ENCODE measurements around the gene GAS6.
"Not testable (repeated sequence)": the region's sequence is repeated elsewhere in the genome, so short reads cannot be mapped to it uniquely, and the experiment has no call there.

The GAS6 gene

DNA sequence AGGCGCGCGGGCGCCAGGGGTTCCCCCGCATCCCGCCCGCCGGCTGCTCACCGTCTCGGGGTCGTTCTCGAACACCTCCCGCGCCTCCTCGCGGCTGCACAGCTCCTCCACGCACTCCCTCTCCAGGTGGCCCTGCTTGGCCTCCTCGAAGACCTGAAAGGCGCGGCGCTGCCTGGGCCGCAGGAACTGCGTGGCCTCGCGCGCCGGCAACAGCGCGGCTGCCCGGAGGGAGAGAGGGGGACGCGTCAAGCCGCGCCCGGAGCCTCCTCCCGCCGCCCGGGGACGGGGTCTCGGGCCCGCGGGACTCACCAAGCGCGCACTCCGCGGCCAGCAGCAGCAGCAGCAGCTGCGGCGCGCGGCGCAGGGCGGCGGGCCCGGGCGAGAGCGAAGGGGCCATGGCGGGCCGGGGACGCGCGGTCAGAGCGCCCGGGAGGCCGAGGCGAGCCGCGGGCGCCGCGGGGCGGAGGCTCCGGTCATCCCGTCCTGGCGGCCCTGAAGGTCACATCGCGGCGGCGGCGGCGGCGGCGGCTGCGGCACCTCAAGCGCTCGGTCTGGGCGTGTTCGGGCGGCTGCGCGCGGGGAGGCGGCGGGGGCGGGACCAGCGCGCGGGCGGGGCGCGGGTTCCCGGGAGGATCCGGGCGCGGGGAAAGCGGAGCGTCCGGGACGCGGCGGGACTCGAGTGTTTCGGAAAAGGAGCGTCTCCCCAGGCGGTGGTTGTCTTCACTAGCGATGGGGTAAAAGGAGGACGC, at the start of gene GAS6:
Gene GAS6, minus strand, starts transcription at position 553 of the 749 bp plus-strand sequence. Its CDS starts 156 bp downstream, at position 397.
- peak in 39 of 42 donors; percentile 37 to 83 (median 68) for DNase-seq
- intact Hi-C loops (cut with DNase I) = no loop called here

DNA sequence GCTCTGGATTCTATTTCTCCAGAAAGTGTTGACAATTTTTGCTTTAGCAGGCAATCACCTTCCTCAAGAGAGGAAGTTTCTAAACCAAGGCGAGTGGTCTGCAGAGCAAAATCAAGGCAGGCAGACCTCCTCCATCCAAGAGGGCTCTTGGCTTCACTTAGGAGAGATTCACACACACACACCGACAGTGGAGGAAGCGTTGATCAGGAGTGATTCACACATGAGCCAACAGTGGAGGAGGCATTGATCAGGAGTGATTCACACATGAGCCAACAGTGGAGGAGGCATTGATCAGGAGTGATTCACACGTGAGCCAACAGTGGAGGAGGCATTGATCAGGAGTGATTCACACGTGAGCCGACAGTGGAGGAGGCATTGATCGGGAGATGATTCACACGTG, 49.5 kb upstream of the GAS6 start:
- peak in 3 of 42 donors; percentile 6 to 33 (median 6) for DNase-seq
- intact Hi-C loops (cut with DNase I) = not testable (repeated sequence)

DNA sequence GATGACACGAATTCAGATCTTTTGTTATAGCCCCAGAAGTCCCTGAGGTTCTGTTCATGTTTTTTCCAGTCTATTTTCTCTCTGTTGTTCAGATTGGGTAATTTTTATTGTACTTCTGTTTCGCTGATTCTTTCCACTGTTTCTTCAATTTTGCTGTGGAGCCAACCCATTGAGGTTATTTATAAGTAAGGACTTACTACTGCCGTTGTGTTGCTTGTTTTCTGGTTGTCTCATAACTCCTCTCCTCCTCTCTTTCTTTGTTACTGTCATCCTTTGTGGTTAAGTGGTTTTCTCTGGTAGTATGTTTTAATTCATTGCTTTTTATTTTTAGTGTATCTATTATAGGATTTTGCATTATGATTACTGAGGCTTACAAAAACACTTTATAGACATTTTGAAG, 48.7 kb upstream of the GAS6 start:
- DNase-seq = no peak
- intact Hi-C loops (cut with DNase I) = no loop called here

DNA sequence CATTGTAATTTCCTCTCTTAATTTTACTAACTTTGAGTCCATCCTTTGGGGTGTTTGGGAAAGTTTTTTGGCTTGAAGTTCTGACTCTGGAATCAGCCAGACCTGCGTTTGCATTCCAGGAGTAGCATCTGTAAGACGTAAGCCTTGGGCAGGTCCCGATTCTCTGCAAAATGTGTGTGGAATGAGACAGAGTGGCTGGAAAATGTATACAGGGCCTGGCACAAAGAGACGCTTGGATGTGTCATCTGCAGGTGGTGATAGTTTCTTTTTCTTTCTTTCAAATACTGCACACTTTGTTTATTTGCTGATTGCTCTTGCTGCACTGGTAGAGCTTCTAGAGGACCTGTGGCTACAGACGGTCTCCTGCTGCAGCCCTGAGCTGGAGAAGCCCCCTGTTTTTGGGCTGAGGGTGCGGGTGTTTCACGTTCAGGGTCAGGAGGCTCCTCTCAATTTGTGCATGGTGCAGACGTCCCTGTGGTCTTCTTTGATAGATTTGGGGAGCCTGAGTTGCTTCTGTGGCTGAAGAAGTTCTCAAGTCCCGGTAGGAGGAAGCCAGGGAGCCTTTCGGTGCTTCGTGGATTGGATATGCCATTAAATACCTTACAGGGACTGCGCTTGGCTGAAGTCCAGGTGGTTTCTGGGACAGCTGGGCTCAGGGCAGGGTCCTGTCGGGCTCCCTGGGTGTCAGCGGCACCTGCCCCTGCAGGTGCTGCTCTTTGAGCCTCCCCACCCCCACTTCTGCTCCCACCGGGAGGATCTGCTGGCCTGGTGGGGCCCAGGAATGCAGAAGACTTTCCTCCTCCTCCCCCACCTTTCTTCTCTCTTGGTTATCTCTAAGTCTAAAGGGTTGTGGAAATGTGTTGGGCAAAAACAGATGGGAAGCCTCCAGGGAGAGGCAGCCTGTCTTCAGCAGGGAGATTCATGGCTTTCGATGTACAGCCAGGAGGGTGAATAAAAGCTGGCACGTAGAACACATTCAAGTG, 44.0 kb upstream of the GAS6 start:
- intact Hi-C loops (cut with DNase I) = loop anchor here (10.0 kb wide), 1 partner anchor 93 kb away; no protein-coding TSS in a partner anchor
- DNase-seq = peak in 2 of 42 donors; percentile 3 to 37

DNA sequence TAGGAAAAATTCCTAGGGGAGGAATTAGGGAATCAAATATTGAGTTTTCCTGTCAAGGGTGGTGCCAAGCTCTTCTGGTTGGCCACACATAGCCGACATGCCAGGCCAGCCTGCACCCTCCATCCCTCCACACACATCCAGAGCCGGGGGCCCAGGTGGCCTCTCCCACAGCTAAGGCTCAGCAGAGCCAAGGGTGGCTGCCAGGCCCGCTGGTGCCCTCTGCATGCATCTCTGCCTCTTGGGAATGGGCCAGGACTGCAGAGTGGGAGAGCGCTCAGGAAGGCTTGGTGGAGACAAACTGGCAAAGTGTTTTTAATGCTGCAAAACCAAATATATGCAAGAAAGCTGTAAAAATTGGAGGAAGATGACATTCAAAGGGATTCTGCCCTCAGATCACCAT, 42.7 kb upstream of the GAS6 start:
- intact Hi-C loops (cut with DNase I) = loop anchor here (10.0 kb wide), 1 partner anchor 92 kb away; no protein-coding TSS in a partner anchor
- DNase-seq = peak in 25 of 42 donors; percentile 10 to 69 (median 39)

DNA sequence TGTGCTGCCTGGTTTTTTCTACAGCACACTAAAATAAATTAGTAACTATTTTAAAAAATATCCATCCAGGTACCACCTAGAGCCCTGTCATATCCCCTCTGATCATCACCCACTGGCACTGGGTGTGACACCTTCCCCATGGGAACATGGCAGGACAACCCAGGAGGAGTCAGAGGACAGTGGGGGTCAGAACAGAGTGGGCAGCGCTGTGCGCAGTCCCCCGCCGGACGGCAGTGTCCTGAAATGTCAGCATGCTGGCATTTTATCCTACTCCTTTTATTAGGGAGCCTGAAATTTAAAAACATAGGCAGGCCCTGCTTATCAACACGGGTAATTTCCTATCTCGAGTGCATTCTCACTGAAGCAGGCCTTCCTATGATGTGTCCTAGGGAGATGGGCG, 42.1 kb upstream of the GAS6 start:
- intact Hi-C loops (cut with DNase I) = loop anchor here (10.0 kb wide), 1 partner anchor 91 kb away; no protein-coding TSS in a partner anchor
- peak in 2 of 42 donors; percentile 5 to 14 for DNase-seq

DNA sequence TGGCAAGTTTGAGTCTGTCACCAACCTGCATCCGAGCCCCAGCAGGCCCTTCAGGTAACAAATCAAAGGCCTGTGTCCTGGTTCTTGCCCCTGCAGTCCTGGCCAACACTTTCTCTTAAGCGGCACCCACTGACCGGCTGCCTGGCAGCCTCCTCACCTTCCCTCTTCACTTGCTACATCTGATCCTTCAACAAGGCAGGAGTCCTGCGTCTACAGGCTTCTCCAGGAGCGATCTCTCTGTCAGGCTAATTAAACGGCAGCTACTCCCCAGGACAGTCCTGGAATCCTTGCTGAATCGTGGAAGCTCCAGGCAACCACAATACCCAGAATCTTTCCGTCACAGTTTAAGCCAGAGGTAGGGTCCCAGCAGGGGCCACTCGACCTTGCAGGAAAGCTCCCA, 41.1 kb upstream of the GAS6 start:
- intact Hi-C loops (cut with DNase I) = loop anchor here (10.0 kb wide), 1 partner anchor 90 kb away; no protein-coding TSS in a partner anchor
- DNase-seq = peak in 1 of 42 donors; percentile 13

DNA sequence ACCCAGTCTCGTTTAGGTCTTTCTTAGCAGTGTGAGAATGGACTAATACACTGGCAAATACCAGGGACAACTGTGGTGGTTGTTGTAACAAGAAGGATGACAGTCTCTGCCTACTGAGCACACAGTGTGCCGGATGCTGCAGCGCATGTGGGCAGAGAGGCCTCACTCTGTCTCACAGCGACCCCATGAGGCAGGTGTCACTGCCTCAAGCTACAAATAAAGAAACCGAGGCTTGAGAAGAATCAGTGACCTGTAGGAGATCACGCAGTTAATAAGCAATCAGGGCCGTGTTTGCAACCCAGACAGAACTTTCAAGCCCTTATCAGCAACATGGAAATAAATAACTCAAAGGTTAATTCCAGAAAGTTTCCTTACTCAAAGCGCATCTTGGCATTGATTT, 40.5 kb upstream of the GAS6 start:
- peak in 38 of 42 donors; percentile 24 to 79 (median 51) for DNase-seq
- intact Hi-C loops (cut with DNase I) = loop anchor here (10.0 kb wide), 1 partner anchor 90 kb away; no protein-coding TSS in a partner anchor

DNA sequence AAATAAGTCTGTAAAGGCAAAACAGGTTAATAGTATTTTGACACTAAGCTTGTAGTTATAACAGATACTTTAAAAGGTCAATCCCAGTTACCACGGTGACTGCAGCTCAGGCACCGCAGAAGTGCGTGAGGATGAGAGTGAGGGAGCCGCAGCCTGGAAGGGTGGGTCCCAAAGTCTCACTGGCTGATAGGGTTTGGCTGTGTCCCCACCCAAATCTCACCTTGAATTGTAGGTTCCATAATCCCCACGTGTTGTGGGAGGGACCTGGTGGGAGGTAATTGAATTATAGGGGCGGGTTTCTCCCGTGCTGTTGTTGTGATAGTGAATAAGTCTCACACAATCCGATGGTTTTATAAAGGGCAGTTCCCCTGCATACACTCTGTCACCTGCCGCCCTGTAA, 40.0 kb upstream of the GAS6 start:
- DNase-seq = peak in 3 of 42 donors; percentile 6 to 32 (median 31)
- intact Hi-C loops (cut with DNase I) = loop anchor here (10.0 kb wide), 1 partner anchor 89 kb away; no protein-coding TSS in a partner anchor

DNA sequence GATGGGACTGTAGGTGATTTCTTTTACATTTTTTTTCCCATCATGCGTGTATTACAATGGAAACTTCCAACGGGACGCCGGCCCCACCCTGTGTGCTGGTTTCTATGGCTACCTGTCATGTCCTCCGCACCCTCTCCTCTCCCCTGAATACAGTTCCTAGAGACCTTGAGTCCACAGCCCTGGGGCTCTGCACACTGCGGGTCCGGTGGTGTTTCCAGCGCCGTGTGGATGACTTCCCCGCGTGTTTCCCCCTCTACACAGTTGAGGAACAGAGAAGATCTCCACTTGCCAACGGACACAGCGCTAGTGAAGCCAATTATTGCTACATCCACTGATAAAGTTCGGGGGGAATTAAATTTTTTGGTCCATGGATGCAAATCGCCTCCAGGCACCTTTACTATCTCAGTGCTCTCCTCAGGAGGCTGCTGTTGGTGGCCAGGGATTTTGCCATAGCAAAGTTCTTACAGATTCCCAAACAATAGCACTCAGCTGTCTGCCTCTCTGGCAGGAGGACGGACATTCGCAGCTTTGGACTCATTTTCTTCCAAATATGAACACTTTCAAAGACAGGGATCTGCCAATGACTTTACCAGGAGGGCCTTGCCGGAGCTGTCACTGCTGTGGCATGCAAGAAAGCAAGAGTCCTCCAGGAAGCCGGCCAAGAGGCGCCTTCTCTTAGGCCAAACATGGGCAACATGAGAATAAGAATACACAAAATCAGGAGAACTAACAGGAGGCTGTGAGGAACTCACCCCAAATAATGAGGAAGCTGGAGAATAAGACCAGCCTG, 39.3 kb upstream of the GAS6 start:
- intact Hi-C loops (cut with DNase I) = loop anchor here (10.0 kb wide), 1 partner anchor 88 kb away; no protein-coding TSS in a partner anchor
- DNase-seq = peak in 4 of 42 donors; percentile 8 to 40 (median 23)

DNA sequence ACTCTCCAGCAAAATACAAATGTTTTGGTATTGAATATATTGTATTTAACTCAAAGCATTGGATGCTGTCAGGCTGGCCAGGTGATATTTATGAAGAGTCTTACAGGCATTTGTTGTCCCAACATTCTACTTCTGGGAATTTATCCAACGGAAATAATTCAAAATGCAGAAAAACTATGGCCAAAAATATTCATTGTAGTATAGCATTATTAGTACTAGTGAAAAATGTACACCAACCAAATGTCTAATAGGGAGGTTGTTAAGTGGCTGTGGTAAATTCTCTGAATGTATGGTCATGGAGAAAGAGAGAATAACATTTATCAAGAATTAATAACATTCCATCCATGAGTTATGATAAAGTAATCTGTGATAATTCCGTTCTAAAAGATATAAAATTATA, 38.6 kb upstream of the GAS6 start:
- DNase-seq = peak in 1 of 42 donors; percentile 3
- intact Hi-C loops (cut with DNase I) = loop anchor here (10.0 kb wide), 1 partner anchor 88 kb away; no protein-coding TSS in a partner anchor

DNA sequence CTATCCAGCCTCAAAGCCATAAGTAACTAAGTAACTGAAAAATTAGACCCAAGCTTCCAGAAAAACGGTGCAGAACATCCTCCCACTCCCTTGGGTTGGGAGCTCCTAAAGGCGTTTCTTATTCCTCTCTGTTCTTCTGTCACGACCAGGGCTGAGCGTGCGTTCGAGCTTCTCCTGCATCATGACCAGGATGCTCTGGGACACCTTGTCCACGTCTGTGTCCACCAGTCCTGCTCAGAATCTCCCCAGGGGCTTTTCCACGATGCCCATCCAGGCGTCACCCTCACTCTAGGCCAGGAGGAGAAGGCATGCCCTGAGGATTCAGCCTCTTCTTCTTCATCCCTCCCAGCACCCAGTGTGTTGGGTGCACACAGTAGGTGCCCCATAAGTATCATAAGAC, 37.8 kb upstream of the GAS6 start:
- intact Hi-C loops (cut with DNase I) = loop anchor here (10.0 kb wide), 1 partner anchor 87 kb away; no protein-coding TSS in a partner anchor

DNA sequence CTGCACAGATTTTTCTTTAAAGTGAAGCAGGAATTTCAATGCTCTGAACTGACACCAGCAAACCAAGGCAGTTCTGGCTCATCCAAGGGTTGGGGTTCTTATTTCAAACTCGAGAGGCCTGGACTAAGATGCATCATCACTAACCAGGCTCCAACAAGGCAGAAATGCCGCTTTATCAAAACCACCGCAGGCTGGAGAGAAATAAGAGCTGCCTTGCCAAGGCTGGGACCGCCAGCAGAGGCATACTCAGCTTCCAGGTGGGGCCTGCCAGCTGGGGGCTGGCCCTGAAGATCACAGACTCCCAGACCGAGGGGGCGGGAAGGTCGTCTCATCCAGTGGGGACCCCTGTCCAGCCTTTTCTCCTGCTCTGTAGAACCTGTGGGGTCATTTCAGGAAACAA, 37.4 kb upstream of the GAS6 start:
- intact Hi-C loops (cut with DNase I) = loop anchor here (10.0 kb wide), 1 partner anchor 86 kb away; no protein-coding TSS in a partner anchor
- DNase-seq = peak in 4 of 42 donors; percentile 7 to 30 (median 13)

More for the DNA sequence above, 37.8 kb upstream of the GAS6 start:
- peak in 5 of 42 donors; percentile 6 to 34 (median 12) for DNase-seq

DNA sequence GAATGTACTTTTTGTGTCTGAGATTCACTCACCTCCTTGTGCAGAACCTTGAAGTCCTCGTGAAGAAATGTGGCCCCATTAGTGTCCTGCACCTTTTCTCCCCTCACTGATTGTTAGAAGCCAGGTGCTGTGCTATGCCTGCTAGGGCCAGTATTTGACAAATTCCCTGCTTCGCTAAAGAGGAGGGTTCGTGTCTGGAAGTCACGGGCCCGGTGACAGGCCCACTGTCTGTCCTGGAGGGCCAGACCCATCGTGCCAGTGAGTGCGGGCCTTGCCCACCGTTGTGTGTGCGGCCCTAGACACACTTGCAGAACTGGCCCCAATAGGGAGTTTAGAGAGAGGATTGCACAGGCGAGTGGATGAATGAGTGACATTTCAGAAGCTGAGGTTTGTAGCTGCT, 36.8 kb upstream of the GAS6 start:
- intact Hi-C loops (cut with DNase I) = loop anchor here (10.0 kb wide), 1 partner anchor 86 kb away; no protein-coding TSS in a partner anchor
- peak in 2 of 42 donors; percentile 1 to 7 for DNase-seq

DNA sequence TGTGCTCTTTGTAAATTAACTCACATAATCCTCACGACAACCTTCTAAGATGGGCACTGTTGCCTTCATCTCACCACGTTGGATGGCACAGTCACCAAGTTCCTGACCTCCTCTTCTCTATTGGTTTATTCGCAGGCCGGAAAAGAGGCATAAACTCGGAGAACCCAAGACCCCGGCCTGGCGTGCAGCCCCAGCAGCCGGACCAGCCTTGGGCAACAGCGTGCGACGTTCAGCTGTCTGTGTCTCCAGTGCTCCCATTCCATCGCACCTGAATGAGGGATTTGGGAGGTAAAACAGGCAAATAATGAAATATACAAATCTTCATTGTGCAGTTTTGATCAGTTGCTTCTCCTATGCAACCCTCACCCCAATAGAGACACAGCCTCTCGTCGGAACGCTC, 34.5 kb upstream of the GAS6 start:
- DNase-seq = peak in 3 of 42 donors; percentile 3 to 10 (median 8)
- intact Hi-C loops (cut with DNase I) = no loop called here

DNA sequence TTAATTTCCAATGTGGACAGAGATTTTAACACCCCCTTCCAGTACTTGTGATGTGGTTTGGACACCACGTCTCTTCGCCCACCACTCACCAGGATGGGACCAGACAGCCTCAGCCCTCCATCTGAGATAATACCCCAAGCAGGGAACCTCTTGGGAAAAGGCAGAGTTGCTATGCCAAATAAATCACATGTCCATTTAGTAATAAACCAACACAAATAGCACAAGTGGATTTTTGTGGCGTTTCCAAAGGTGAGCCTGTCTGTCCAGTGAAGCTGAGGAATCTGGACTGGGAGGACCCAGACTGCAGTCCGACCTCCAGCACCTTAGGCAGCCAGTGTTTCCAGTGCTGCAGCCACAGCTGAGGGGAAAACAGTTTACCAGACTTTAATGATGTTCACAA, 34.1 kb upstream of the GAS6 start:
- intact Hi-C loops (cut with DNase I) = no loop called here
- DNase-seq = no peak

DNA sequence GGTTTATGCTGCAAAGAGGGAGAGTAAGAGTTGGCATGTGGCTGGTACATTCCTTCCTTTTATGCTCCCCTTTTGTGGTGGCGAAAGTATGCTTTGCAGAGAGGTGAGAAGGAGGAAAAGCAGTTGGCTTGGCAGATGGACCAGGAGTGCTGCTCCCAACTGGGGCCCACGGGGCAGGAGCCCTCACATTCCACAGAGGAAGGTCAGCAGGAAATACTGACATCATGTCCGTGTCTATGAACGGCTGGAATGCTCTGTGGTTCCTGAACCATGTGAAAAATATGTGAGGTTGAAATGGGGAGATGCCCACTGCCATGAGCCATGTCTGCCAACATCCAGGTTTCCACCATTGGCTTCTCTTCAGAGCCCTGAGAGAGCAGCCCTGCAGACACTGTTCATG, 33.3 kb upstream of the GAS6 start:
- intact Hi-C loops (cut with DNase I) = no loop called here
- peak in 2 of 42 donors; percentile 1 to 4 for DNase-seq

DNA sequence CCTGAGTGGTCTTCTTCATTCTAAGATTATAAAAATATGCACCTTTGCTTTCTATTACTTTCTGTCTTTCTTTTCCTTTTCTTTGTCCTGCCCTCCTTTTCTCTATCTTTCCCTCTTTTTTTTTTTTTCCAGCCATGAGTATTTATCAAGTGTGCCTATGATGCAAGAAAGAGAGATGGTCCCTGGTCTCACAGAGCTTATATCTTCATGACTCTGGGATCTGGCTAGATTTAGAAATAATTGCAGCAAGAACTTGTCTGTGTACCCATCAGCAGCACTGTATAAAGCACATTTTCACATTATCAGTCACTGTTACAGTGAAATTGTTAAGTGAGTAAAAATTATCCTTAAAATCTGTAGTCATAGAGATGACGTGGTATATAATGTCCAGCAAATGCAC, 31.6 kb upstream of the GAS6 start:
- intact Hi-C loops (cut with DNase I) = no loop called here
- no peak for DNase-seq
